GM12892 (cell line): ENCODE data around the gene MYO1C.

Source experiments
- POLR2A ChIP-seq: IDR thresholded peaks from 2 replicates; pipeline ENCODE4 v1.6.1; 2011; ENCODE audit warnings: low read depth, low read length, control low read depth
- POLR2AphosphoS5 ChIP-seq: IDR thresholded peaks from 2 replicates; pipeline ENCODE4 v1.6.1; 2011; ENCODE audit warnings: low read depth, low read length, control low read depth

GRCh38 chr17:1454541-1454940 is 37.9 kb downstream of the MYO1C start:
- TF ChIP-seq POLR2AphosphoS5 (no peak), POLR2A (no peak)
